K562 (cell line): ENCODE results near the gene NSMCE1. TPM values are rescaled to one million over a fixed set of nuclear protein-coding genes. Genes with fewer than 3 reads are reported as not detected.

Source experiments
- L3MBTL2 ChIP-seq: fragments of 450-650 bp; IDR thresholded peaks from 2 replicates; pipeline ENCODE4 v1.6.1; 2016; ENCODE audit warnings: mild to moderate bottlenecking, moderate library complexity
- polyA plus RNA-seq, 8 experiments: library from polyadenylated mRNA; depleted of rRNA in 4 of 8; stranded (reverse) in 5 of 8; unstranded in 3 of 8; fragments of >200 nt; fragmentation: Nextera tagmentation in 2 of 8; fragmentation: Illumina TruSeq in 1 of 8; extraction: Ambion mirVana in 2 of 8; extraction: Trizol in 1 of 8; gene quantifications; 2 replicates each; pipeline versions ENCODE4 v1.2.1 to v1.2.3, GENCODE V29; 2011 to 2014; ENCODE audit warnings: inconsistent platforms in 1 of 8, missing spikeins in 1 of 8
- total RNA-seq, 7 experiments: library from RNA; depleted of rRNA in 6 of 7; stranded (reverse); fragments of >200 nt in 6 of 7; fragmentation: Illumina TruSeq in 2 of 7; extraction: Trizol in 2 of 7; gene quantifications; 2 replicates each; pipeline versions ENCODE4 v1.2.1 to v1.2.3, GENCODE V29; 2011 to 2021; ENCODE audit warnings: low replicate concordance in 1 of 7
- TF ChIP-seq, protein P1 (sequence below), 2 experiments: fragments of 450-650 bp; formaldehyde crosslinking in 1 of 2; IDR thresholded peaks; 2 replicates each; pipeline versions ENCODE4 v1.4.0 to v1.6.1; 2014 to 2020; ENCODE audit warnings: mild to moderate bottlenecking in 2 of 2, borderline replicate concordance in 1 of 2, low read depth in 1 of 2

The NSMCE1 gene
- total and polyA plus RNA-seq, 9 of the 15 experiments (the other 6 are each of a cell fraction or from before 2014, with no cell fraction given), result 52.1 to 163 (median 61.5) TPM

DNA sequence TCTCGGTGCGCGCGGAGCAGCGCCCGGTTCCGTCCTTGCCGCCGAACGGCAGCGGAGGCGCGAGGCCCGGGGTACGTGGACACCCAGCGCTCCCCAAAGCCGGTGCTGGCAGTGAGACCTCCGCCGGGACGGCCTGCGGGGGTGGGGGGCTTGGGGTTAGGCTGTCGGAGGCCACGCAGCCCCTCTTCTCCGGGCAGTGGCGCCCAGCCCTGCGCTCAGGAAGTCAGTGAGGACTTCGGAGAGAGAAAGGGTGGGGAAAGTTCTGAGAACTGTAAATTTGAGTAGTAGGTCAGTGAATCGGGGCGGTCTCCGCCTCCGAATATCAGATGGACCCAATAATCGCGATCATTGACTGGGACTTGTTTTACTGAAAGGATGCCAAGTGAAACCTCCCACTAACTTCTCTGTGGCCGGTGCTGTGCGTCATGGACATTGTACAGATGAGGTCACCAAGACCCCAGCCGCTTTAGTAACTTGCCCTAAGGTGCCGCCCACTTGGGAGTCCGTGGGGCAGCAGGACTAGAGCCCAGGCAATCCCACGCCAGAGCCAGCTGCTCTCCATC, 45.7 kb upstream of the NSMCE1 start (continued):
- TF ChIP-seq, protein P1, sequence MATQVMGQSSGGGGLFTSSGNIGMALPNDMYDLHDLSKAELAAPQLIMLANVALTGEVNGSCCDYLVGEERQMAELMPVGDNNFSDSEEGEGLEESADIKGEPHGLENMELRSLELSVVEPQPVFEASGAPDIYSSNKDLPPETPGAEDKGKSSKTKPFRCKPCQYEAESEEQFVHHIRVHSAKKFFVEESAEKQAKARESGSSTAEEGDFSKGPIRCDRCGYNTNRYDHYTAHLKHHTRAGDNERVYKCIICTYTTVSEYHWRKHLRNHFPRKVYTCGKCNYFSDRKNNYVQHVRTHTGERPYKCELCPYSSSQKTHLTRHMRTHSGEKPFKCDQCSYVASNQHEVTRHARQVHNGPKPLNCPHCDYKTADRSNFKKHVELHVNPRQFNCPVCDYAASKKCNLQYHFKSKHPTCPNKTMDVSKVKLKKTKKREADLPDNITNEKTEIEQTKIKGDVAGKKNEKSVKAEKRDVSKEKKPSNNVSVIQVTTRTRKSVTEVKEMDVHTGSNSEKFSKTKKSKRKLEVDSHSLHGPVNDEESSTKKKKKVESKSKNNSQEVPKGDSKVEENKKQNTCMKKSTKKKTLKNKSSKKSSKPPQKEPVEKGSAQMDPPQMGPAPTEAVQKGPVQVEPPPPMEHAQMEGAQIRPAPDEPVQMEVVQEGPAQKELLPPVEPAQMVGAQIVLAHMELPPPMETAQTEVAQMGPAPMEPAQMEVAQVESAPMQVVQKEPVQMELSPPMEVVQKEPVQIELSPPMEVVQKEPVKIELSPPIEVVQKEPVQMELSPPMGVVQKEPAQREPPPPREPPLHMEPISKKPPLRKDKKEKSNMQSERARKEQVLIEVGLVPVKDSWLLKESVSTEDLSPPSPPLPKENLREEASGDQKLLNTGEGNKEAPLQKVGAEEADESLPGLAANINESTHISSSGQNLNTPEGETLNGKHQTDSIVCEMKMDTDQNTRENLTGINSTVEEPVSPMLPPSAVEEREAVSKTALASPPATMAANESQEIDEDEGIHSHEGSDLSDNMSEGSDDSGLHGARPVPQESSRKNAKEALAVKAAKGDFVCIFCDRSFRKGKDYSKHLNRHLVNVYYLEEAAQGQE (IDR thresholded peaks at IDR 0.05; ENCODE audit: borderline replicate concordance), result no peak
- TF ChIP-seq, protein P1 (CRISPR knock-in tag; IDR thresholded peaks at IDR 0.05; ENCODE audit: low read depth), result no peak
- TF ChIP-seq L3MBTL2, result 0 out of 2 replicates have a peak, but pooled peaks have one; percentile 48
